Kidney epithelial cell (primary cell): ENCODE measurements around the gene MAPK1IP1L. TPM values are rescaled to one million over a fixed set of nuclear protein-coding genes. Genes with fewer than 3 reads are reported as not detected.
A peak's percentile ranks its signal among the peaks of the same experiment; 100 is the strongest.
"Not testable (repeated sequence)": the region's sequence is repeated elsewhere in the genome, so short reads cannot be mapped to it uniquely, and the experiment has no call there.

Experiments
- DNase-seq: peaks from one replicate; pipeline ENCODE4 v3.0.0-alpha.2; 2010; ENCODE audit warnings: low read depth
- H3K27me3 ChIP-seq: 2 replicates; pipeline ENCODE4 v1.6.0; 2011; ENCODE audit warnings: low read length; ENCODE audit not compliant: control insufficient read depth, insufficient read depth
- H3K36me3 ChIP-seq: 2 replicates; pipeline ENCODE4 v1.5.1; 2011; ENCODE audit warnings: low read length; ENCODE audit not compliant: control insufficient read depth, insufficient read depth
- H3K4me3 ChIP-seq: 2 replicates; pipeline ENCODE4 v1.5.1; 2011; ENCODE audit warnings: low read depth, mild to moderate bottlenecking, control low read depth, low read length
- CTCF ChIP-seq: IDR thresholded peaks from 2 replicates; pipeline ENCODE4 v1.5.1; 2011; ENCODE audit warnings: mild to moderate bottlenecking, moderate library complexity, low read length, control low read depth, inconsistent platforms; ENCODE audit not compliant: insufficient read depth, poor library complexity, severe bottlenecking
- total RNA-seq: library from RNA; depleted of rRNA; stranded (reverse); fragments of >200 nt; gene quantifications from 2 replicates; pipeline ENCODE4 v1.2.3, GENCODE V29; 2015

Gene MAPK1IP1L
- total RNA-seq, 1 donor from 2014 or later: 114 TPM

GRCh38 chr14:55026441-55026792 is 25.0 kb upstream of the MAPK1IP1L start:
- DNase-seq: no peak
- no peaks in the 10 kb centered on the region for H3K27me3 ChIP-seq
- H3K4me3 ChIP-seq: peak overlapping the region; percentile 96
- no peak for TF ChIP-seq CTCF
- H3K36me3 ChIP-seq: no peaks in the 10 kb centered on the region

GRCh38 chr14:55026793-55027561 is 24.5 kb upstream of the MAPK1IP1L start, which contains the start of the genes SOCS4 and WDHD1:
Gene SOCS4 (plus strand): TSS chr14:55027236. CDS start chr14:55043042, 15,806 bp downstream.
Gene WDHD1 (minus strand): TSS chr14:55027099. CDS start chr14:55026787, 312 bp downstream.
- DNase-seq: peak; percentile 80
- no peak for TF ChIP-seq CTCF
- Histone ChIP-seq H3K27me3 (no peaks in the 10 kb centered on the region), H3K36me3 (no peaks in the 10 kb centered on the region), H3K4me3 (peak within 1 kb of the TSS; percentile 96)

GRCh38 chr14:55028066-55028465 is 23.4 kb upstream of the MAPK1IP1L start:
- no peak for TF ChIP-seq CTCF
- peak overlapping the region; percentile 96 for H3K4me3 ChIP-seq
- no peaks in the 10 kb centered on the region for H3K27me3 ChIP-seq
- DNase-seq: no peak
- H3K36me3 ChIP-seq: no peaks in the 10 kb centered on the region

- Histone ChIP-seq H3K36me3 (no peaks in the 10 kb centered on the region), H3K27me3 (no peaks in the 10 kb centered on the region), H3K4me3 (peak overlapping the region; percentile 96)
- TF ChIP-seq CTCF: no peak
- no peak for DNase-seq
These were observed 23.0 kb upstream of the MAPK1IP1L start for GRCh38 chr14:55028476-55028875.

- Histone ChIP-seq H3K4me3 (no peak overlapping the region), H3K36me3 (no peaks in the 10 kb centered on the region), H3K27me3 (no peaks in the 10 kb centered on the region)
- TF ChIP-seq CTCF: no peak
- no peak for DNase-seq
These were observed 20.3 kb upstream of the MAPK1IP1L start for GRCh38 chr14:55031190-55031589.

- H3K36me3 ChIP-seq: not testable (repeated sequence)
These were observed 13.5 kb upstream of the MAPK1IP1L start for GRCh38 chr14:55037995-55038394.

More at GRCh38 chr14:55037995-55038394, 13.5 kb upstream of the MAPK1IP1L start:
- DNase-seq, H3K4me3 ChIP-seq, H3K27me3 ChIP-seq: not testable (repeated sequence)
